Gastroesophageal sphincter (tissue), 3 donors: ENCODE data around the gene PSMB7.

Source experiments
- EP300 ChIP-seq: sonication (generic); formaldehyde crosslinking; IDR thresholded peaks from one replicate; pipeline ENCODE4 v1.6.1; 2017; ENCODE audit warnings: antibody characterized with exemption, mild to moderate bottlenecking
- POLR2A ChIP-seq, 2 donors: fragments of 450-650 bp; IDR thresholded peaks; one replicate each; pipeline ENCODE4 v1.6.1; 2017; ENCODE audit warnings: antibody characterized with exemption in 2 of 2, mild to moderate bottlenecking in 2 of 2, moderate library complexity in 1 of 2
- POLR2AphosphoS5 ChIP-seq: sonication (generic); formaldehyde crosslinking; IDR thresholded peaks from one replicate; pipeline ENCODE4 v1.6.1; 2017; ENCODE audit warnings: antibody characterized with exemption
- TF ChIP-seq, protein P1 (sequence below), 4 experiments: fragments of 200-600 bp in 2 of 4; fragments of 450-650 bp in 2 of 4; sonication (generic) in 1 of 4; IDR thresholded peaks; one replicate each; pipeline ENCODE4 v1.5.1; 2017 to 2019; ENCODE audit warnings: antibody characterized with exemption in 4 of 4, mild to moderate bottlenecking in 2 of 4, moderate library complexity in 2 of 4

- TF ChIP-seq POLR2A (IDR thresholded peaks at IDR 0.05): no peak
- TF ChIP-seq POLR2AphosphoS5: no peak
- TF ChIP-seq, protein P1, sequence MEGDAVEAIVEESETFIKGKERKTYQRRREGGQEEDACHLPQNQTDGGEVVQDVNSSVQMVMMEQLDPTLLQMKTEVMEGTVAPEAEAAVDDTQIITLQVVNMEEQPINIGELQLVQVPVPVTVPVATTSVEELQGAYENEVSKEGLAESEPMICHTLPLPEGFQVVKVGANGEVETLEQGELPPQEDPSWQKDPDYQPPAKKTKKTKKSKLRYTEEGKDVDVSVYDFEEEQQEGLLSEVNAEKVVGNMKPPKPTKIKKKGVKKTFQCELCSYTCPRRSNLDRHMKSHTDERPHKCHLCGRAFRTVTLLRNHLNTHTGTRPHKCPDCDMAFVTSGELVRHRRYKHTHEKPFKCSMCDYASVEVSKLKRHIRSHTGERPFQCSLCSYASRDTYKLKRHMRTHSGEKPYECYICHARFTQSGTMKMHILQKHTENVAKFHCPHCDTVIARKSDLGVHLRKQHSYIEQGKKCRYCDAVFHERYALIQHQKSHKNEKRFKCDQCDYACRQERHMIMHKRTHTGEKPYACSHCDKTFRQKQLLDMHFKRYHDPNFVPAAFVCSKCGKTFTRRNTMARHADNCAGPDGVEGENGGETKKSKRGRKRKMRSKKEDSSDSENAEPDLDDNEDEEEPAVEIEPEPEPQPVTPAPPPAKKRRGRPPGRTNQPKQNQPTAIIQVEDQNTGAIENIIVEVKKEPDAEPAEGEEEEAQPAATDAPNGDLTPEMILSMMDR (IDR thresholded peaks at IDR 0.05): no peak
- no peak for TF ChIP-seq EP300
These were observed 12.0 kb upstream of the PSMB7 start for GRCh38 chr9:124427281-124427680.
